HG03378 (cell line): ENCODE measurements around the gene MTHFD2L.
"Not testable (repeated sequence)": the region's sequence is repeated elsewhere in the genome, so short reads cannot be mapped to it uniquely, and the experiment has no call there.

Experiments
- ATAC-seq: cut with Tn5 transposase; IDR thresholded peaks from one replicate; pipeline ENCODE4 v1.9.1; 2021; ENCODE audit warnings: mild to moderate bottlenecking, moderate library complexity; ENCODE audit not compliant: unreplicated experiment

The MTHFD2L gene

GRCh38 chr4:74181219-74181618, 23.3 kb downstream of the MTHFD2L start:
- ATAC-seq: no peak

- ATAC-seq: no peak
These were observed 31.0 kb downstream of the MTHFD2L start for GRCh38 chr4:74188912-74189311.

- ATAC-seq: peak; percentile 44
These were observed 31.6 kb downstream of the MTHFD2L start for GRCh38 chr4:74189331-74190043.

GRCh38 chr4:74190332-74190731, 32.4 kb downstream of the MTHFD2L start:
- ATAC-seq: no peak

GRCh38 chr4:74190919-74191397, 33.0 kb downstream of the MTHFD2L start:
- ATAC-seq: no peak

- ATAC-seq: peak; percentile 58
These were observed 39.2 kb downstream of the MTHFD2L start for GRCh38 chr4:74197080-74197479.

- no peak for ATAC-seq
These were observed 44.2 kb downstream of the MTHFD2L start for GRCh38 chr4:74202062-74202586.

GRCh38 chr4:74203467-74203866, 45.5 kb downstream of the MTHFD2L start:
- no peak for ATAC-seq

- ATAC-seq: no peak
These were observed 47.1 kb downstream of the MTHFD2L start for GRCh38 chr4:74205046-74205445.

- ATAC-seq: no peak
These were observed 47.6 kb downstream of the MTHFD2L start for GRCh38 chr4:74205559-74205958.

- peak; percentile 95 for ATAC-seq
These were observed 48.3 kb downstream of the MTHFD2L start for GRCh38 chr4:74206088-74206825.

- not testable (repeated sequence) for ATAC-seq
These were observed 56.7 kb downstream of the MTHFD2L start for GRCh38 chr4:74214457-74215159.

GRCh38 chr4:74215236-74215635, 57.3 kb downstream of the MTHFD2L start:
- not testable (repeated sequence) for ATAC-seq

GRCh38 chr4:74217365-74217764, 59.4 kb downstream of the MTHFD2L start:
- no peak for ATAC-seq

- no peak for ATAC-seq
These were observed 60.3 kb downstream of the MTHFD2L start for GRCh38 chr4:74218201-74218600.

- ATAC-seq: no peak
These were observed 61.3 kb downstream of the MTHFD2L start for GRCh38 chr4:74219240-74219639.

GRCh38 chr4:74223098-74223497, 65.2 kb downstream of the MTHFD2L start:
- ATAC-seq: no peak

- no peak for ATAC-seq
These were observed 65.9 kb downstream of the MTHFD2L start for GRCh38 chr4:74223801-74224200.

- ATAC-seq: peak; percentile 87
These were observed 71.0 kb downstream of the MTHFD2L start for GRCh38 chr4:74228691-74229640.

GRCh38 chr4:74230902-74231499, 73.1 kb downstream of the MTHFD2L start:
- peak; percentile 47 for ATAC-seq
